ENCODE data around the gene ABR.
"Not testable (repeated sequence)": the region's sequence is repeated elsewhere in the genome, so short reads cannot be mapped to it uniquely, and the experiment has no call there.

The ABR gene

DNA sequence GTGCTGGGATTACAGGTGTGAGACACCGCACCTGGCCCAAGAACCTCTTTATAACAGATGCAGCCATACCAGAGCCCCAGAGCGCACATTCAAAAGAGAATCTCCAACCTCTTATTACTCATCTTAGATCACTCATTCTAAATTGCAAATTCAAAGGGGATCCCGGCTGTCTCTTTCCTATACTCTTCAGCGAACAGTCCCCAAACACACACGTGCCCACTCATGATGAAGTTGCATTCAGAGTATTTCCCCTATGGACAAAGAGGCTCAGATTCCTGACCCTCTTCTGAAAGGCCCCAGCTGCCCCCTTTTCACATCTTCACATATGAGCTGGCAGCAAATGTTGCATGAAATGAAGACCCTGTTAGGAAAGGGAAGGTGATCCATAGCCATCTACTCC is 22.5 kb upstream of the ABR start:
- DNase-seq (ENCODE audit: low read depth in 4 of 4, low spot score in 1 of 4), result no peak

DNA sequence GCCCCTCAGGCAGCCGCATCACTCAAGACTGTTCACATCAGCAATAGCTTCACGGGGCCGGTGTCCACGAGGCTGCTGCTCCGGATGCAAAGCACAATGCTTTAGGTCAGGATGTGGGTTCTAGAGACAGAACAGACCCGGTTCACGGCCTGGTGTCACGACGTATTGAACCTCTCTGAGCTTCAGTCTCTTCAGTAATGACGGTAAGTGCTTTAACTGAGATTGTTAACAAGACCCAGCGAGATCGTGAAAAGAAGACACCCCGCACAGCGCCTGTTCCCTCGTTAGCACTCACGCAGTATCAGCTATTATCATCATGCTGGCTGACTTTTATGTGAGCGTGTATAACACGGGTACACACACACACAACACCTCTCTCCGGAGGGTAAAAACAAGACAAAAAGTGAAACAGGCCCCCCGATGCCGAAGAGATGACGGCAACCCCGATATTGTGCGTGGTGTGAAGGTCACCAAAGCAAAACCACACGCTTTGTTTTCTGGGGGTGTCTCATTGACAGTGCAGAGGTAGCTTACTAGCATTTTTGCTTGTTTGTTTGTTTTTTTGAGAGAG is 21.4 kb upstream of the ABR start:
- no peak for DNase-seq (ENCODE audit: low read depth in 4 of 4, low spot score in 1 of 4)

DNA sequence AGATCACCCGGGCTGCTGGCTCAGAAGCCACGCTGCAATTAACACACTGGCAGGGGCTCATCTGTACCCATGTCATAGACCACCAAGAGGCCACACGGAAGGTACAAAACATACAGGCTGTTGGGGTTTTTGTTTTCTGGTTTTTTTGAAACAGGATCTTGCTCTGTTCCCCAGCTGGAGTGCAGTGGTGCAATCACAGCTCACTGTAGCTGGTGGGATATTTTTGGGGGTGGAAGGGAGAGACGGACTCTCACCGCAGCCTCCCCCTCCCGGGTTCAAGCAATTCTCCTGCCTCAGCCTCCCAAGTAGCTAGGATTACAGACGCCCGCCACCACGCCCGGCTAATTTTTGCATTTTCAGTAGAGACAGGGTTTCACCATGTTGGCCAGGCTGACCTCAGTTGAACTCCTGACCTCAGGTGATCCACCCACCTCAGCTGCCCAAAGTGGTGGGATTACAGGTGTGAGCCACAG is 19.5 kb upstream of the ABR start:
- not testable (repeated sequence) for DNase-seq (ENCODE audit: low read depth in 4 of 4, low spot score in 1 of 4)

DNA sequence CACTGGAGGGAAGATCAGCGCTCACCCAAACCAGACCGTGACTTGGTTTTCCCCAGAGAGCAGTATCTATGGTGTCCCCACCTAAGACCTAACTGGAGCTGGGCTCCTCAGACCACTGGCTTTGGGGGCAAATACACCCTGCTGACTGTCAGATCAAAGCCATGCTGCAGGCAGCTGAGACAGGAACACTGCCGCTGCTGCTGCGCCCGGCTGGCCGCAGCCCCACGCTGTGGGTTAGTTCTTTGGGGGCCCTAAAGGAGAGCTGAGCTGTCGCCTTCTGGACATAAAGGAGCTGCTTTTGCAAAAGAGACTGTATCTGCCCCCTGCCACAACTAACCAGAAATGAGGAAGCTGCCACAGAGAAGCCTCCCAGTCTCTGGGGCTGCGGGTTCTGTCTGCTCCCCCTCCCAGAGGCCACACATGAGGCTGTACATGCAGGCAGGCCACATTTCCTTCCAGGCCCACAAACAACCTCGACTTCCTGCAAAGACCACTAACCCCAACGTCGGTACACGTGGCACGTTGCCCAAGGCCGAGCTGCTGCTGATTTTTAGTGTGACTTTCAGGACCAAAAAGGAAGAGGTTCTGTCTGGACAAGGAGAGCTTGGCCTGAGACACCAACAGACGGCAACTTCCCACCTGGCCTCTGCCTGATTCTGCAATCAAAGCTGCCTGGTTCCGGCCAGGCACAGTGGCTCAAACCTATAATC is 18.2 kb upstream of the ABR start:
- DNase-seq (ENCODE audit: low read depth in 4 of 4, low spot score in 1 of 4), result no peak

DNA sequence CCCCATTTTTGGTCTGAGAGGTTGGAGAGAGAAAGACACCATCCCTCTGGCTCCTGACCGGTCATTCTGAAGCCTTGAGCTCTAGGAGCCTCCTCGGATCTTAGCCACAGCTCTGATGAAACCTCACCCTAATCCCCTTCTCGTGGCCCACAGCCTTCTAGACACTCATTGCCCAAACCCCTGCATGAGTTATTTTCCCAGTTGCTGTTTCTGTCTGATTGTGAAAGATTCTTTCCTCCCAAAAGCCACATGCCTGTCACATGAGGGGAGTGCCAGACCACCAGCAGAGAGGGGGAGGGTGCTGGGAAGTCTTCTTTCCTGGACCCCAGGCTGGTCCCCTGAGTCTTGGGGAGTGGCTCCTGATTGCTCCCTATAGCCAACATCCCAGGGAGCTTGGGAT is 17.6 kb upstream of the ABR start:
- no peak for DNase-seq (ENCODE audit: low read depth in 4 of 4, low spot score in 1 of 4)

DNA sequence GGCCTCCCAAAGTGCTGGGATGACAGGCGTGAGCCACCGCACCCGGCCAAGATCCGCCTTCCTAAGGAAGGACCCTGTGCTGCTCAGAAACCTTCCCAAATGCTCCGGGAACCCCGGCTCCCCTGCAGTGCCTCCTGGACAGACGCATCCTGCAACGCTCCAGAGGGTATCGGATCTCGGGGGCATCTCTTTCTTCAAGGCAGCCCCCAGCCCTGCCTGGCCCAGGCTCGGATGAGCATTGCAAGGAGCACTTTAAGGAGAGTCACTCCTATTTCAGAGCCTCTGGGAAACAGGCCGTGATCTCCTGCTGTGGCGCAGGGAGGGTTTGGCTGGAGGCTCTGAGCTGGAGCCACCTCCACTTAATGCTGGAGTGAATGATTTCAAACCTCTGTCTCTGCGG is 17.2 kb upstream of the ABR start:
- no peak for DNase-seq (ENCODE audit: low read depth in 4 of 4, low spot score in 1 of 4)

DNA sequence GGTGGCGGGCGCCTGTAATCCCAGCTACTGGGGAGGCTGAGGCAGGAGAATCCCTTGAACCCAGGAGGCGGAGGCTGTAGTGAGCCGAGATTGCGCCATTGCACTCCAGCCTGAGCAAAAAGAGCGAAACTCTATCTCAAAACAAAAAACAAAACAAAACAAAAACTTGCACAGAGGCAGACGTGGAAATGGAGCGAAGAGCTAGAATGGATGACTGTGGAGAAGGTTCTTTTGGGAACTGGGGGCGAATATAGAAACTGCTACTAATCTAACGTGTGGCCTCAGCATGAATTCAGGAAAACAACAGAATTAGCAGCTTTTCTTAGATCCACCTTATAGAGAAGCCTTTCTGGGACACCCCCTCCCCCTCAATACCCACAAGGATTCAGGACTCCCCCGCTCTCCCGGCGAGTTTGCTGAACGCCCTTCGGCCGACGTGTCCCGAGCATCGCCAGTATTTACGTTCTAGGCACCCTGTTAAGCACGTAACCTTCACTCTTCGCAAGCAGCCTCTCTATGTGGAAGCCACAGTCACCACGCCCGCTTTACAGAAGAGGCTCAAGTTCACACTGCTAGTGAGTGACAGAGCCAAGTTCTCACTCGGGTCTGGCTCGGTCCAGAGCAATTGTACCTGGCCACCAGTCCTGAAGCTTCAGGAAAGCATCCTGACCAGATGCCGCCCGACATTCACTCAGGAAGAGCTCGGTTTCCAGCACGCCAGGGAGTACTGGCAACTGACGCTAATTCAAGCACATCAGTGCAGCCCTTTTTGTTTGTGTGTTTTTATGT is 13.3 kb upstream of the ABR start:
- no peak for DNase-seq (ENCODE audit: low read depth in 4 of 4, low spot score in 1 of 4)

DNA sequence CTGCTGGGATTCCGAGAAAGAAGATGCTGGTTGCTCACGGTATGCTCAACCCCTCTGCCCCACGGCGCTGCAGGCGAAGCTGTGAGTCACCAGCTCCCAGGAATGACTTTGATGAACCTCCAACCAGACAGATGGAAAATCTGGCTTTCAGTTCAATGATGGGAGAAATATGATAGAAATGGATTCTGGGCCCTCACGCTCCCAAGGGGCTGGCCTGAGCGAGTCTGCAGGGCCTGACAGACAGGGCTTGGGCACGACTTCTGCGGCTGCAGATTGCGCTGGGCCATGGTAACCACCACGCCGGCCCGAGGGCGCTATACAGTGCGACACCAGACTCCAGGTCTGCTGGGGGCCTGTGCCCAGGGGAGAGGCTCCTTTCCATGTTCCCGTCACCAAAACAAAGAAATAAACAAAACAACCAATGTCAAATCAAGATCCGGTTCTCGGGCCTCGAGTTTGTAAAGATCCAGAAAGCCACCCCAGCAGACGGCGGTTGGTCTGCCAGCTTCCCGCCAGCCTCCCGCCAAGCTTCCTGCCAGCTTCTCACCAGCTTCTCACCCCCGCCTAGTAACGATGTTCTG is 11.1 kb upstream of the ABR start:
- DNase-seq (ENCODE audit: low read depth in 4 of 4, low spot score in 1 of 4), result no peak

DNA sequence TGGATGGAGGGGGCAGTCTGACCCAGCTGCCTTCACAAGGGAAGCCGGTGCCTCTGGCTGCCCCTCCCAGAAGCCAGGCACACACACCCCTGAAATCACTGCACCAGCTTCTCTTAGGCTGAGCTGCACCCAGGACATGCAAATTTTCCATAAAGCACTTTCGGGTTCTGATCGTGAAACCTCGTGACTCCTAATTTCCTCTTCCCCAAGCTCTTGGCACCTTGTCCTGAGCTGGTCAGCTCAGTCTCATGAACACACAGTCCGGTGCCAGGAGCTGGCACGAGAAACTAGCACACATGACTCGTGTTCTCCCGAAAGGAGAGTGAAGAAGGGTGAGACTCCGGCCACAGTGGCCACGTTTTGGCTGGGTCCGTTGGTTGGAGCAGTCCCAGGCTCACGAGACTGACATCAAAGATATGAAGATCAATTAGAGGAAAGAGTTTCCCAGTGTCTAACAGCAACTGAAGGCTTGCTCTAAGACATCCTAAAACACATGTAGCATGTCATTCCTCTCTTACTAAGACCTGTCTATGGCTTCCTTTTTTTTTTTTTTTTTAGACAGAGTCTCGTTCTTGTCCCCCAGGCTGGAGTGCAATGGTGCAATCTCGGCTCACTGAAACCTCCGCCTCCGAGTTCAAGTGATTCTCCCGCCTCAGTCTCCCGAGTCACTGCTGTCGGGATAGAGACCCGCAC is 9.2 kb upstream of the ABR start:
- DNase-seq (ENCODE audit: low read depth in 4 of 4, low spot score in 1 of 4), result no peak

DNA sequence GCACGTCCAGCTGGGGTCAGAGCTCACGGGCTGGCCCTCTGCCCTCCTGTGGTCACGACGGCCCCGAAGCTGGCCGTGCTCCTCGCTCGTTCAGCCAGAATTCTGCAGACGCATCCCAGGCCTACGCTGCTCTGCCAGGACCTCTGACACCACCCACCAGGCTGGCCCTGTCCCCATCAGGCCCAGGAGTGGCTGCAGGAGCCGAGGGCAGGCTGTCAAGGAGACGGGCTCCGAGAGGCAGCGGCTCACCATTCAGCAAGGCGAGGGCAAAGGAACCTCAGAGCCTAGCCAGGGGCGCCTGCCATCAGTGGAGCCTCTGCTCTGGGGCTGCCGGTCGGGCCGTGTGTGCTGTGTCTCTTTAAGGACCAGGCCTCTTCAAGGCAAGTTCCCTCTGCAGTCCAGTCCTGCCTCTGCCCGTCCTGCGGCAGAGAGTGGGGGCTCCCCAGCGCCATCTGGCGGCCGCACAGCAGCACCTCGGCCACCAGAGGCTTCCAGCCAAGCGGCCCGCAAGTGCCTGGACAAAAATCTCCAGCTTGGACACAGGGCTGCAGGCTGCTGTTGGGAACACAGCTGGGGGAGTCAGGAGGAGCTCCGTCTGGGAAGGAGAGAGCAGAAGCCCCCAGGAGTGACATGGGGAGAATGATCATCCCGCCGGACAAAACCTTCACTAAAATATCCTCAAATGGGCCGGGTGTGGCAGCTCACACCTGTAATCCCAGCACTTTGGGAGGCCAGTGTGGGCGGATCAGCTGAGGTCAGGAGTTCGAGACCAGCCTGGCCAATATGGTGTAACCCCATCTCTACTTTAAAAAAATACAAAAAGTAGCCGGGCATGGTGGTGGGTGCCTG is 7.4 kb upstream of the ABR start:
- peak; percentile 47 to 60 (median 58) for DNase-seq (ENCODE audit: low read depth in 4 of 4, low spot score in 1 of 4)

DNA sequence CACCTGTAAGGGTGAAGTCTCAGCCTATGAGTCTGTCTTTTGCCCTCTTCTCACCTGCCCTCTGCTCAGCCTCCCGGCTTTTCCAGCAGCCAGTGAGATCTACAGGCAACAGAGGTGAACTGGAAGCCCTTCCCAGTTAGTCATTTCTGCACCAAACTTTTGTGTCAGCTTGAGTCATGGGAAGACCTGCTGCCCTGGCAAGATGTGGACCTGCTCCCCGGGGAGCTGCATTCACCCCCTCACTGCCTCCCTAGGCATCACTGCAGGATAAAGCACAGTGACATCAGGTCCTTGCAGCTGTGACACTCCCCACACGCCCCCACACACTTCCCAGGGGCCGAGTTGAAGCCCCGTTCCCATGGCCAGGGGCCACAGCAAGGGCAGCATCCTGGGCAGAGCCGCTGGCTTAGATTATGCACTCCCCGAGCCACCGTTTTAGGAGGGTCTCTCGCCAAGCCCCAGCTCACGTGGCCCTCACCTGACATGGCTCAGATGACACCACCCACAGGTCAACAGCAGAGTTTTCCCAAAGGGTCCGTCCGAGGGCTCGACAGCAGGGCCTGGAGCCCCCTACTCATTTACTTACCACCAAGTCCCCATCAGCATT is 6.5 kb upstream of the ABR start:
- no peak for DNase-seq (ENCODE audit: low read depth in 4 of 4, low spot score in 1 of 4)

DNA sequence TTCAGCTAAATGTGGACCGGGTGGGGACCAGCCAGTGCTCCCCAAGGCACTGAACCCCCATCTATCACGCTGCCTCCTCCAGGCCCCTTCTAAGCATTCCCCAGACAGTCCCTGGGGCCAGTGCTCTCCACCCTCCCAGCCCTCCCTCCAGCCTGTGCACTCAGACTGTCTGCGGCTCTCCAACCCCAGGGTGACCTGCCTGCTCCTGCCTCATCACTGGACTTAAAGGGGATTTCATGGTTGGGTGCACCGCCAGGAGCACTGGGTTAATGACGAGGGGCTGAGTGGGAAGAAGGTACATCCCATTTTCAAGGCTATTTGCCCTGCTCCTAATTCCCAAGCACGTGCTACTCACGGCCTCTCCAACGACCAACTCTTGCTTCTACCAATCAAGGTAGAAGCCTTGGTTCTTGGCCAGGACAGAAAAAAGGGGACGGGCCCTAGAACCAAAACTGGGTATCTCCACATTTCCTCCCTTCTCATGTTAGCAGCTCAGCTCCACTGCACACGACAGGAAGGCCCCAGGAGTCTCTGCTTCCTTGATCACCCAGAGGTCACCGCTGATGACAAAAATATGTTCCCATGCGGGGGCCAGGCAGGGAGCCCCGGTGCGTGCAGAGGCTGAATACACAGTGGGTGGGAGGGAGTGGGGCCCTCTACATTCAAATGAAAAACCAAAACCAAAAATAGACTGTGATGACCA is 3.5 kb upstream of the ABR start:
- DNase-seq (ENCODE audit: low read depth in 4 of 4, low spot score in 1 of 4), result no peak

DNA sequence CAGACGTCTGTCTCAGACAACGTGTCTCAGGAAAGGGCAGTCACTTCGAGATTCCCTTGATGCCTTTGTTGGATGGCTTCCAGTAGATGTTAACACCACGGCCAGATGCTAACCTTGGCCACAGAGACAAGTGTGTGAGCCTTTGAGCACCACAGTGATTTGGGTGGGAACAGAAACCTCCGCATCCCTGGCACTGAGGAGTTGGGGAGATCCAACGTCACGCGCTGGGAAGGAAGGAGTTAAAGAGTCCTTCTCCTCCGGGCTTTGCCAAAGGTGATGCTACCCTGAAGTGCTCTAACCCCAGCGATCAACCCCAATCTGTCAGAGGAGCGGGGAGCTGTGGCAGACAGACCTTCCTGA is 3.0 kb upstream of the ABR start:
- no peak for DNase-seq (ENCODE audit: low read depth in 4 of 4, low spot score in 1 of 4)

DNA sequence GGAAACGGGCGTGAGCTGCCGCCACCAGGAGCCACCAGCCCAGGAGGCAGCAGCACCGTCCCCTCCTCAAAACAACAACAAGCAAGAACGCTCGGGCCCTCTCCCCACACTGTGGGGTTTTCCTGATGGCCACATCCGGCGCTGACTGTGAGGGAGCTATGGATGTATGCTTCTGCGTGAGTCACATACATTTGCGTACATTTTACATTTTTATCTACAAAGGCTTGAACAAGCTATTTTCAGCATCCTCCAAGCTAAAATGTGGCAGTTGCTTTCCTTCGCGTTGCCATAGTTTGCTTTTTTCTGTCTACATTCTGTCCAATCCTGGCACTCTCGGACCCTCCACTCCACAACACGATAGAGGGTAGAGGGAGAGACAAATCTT is 2.0 kb upstream of the ABR start:
- no peak for DNase-seq (ENCODE audit: low read depth in 4 of 4, low spot score in 1 of 4)

DNA sequence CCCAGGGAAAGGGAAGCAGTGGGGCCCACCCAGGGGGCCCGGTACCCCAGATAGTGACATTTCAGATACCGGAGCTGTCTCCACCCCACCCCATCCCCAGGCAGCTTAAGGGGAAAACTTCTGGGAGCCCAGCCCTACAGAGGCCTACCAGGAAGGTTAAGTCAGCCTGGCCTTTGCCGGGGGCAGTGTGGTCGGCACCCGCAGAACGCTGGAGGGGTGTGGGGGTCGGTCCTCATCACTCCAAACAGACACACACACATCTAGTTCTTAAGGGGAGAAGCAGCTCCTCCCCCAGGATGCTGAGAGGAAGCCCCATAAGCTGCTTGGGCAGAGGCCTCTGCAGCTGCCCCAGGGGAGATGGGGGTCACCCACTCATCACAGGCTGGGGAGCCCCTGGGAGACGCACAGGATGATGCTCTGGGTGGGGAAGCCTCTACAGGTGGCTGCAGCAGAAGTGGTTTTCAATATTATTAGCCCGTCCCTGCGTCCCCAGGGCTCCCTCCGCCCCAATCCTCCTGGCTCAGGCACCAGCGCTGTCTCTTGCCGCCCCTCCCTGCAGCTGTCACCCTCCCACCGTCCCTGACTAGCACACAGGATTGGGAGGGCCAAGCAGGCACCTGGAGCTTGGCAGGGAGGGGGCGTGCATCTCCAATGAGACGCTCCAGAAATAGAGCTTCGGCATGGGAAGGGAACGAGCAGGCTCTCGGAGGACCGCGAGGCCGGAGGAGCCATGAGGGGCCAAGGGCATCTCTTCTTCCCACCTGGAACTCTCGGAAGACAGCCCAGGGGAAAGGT is 1.4 kb upstream of the ABR start:
- no peak for DNase-seq (ENCODE audit: low read depth in 4 of 4, low spot score in 1 of 4)

DNA sequence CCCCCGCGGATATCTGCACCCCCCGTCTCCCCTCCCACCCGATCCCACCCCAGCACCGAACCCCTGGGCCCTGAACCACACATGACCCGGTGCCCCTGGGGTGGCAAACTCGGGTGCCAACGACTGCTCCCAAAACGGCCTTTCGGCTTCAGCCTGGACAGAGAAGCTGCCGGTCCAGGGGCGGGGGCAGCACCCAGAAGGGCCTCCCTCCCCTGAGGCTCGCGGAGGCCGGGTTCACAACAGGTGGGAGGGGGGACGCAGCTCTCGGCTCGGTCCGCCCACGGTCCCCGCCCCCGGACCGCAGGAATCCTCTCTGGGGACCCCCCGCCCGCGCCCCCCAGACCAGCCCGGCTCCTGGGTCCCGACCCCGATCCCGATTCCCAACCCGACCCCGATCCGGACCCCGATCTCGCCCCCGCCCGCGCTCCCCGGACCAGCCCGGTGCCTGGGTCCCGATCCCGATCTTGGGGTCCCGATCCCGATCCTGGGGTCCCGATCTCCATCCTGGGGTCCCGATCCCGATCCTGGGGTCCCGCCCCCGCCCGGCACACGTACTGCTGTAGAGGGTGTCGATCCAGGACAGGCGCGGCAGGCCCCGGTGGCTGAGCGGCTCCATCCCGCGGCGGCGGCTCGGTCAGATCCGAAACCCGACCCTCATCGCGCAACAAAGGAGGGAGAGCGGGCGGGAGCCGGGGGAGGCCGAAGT is 516 bp downstream of the ABR start:
- no peak for DNase-seq (ENCODE audit: low read depth in 4 of 4, low spot score in 1 of 4)

DNA sequence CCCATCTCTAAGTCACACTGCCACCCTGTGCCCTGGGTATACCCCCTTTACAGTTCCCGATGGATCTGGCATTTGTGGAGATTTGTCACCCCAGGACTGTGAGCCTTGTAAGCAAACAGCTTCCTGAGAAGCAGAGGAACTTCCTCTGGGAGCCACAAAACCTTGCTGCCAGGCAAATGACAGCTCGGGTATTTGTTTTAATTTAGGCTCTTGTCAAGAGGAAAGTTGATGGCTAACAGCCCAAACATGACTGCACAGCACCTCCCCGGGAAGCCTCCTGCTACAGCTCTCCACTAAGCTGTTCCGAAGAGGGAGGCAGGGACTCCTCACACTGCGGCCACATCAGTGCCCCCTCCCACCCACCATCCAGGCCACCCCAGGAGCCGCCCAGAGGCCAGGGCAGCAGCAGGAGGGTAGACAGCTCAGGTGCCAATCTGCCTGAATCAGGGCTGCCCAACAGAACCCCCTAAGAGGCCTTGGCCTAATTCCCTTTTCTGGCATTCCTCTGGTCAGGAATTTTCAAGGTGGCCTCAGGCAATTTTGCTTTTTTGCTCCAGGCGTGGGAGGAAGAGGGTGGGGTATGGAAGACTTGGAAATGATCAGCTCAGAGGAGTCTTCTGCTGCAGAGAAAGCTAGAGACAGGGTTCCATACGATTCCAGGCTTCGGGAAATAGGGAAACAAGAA is 2.6 kb downstream of the ABR start:
- DNase-seq (ENCODE audit: low read depth in 4 of 4, low spot score in 1 of 4), result no peak

All from stimulated activated CD4-positive, alpha-beta T cell treated with anti-CD3 and anti-CD28 coated beads, Interleukin-1b, Interleukin-23, amount 100 ng/mL, for 24 hours (primary cell).